Neural cell (in vitro differentiated cells): Measurements from ENCODE around the gene TWNK.

ENCODE experiments used
- SMC3 ChIP-seq: fragments of 450-650 bp; conservative IDR thresholded peaks from 2 replicates; pipeline ENCODE4 v1.6.1; 2014; ENCODE audit warnings: antibody characterized with exemption, mild to moderate bottlenecking, moderate library complexity; ENCODE audit not compliant: poor library complexity
- TAF1 ChIP-seq: IDR thresholded peaks from 2 replicates; pipeline ENCODE4 v1.6.1; 2012; ENCODE audit warnings: low read depth

DNA sequence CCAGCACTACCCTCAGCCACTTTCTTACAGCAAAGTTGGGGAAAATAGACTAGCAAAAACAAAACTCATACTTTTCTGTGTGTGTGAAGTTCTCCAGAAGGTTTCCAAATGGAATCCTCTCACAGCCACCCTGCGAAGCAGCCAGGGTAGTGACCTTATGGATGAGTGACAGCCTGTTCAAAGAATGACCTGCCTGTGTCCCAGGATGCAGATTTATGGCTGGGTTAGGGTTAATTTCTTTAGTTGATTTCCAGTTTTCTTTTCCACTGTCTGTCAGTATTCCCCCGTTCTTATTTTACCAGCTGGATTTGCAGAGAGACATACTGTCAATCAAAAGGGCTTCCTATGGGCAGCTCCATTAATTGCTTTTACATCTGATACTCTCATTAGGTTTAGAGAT lies 20.5 kb upstream of the TWNK start:
- TF ChIP-seq TAF1: no peak
- TF ChIP-seq SMC3: no peak
